Glutamatergic neuron (in vitro differentiated cells): ENCODE results near the gene HACD2. TPM values are rescaled to one million over a fixed set of nuclear protein-coding genes. Genes with fewer than 3 reads are reported as not detected.
"Not testable (repeated sequence)": the region's sequence is repeated elsewhere in the genome, so short reads cannot be mapped to it uniquely, and the experiment has no call there.

Experiments
- DNase-seq: peaks from one replicate; pipeline ENCODE4 v3.0.0; 2022
- H3K27ac Mint-ChIP-seq: one replicate; pipeline ENCODE4 v1.8.0; 2020; ENCODE audit warnings: mild to moderate bottlenecking, mixed read lengths, inconsistent platforms; ENCODE audit not compliant: unreplicated experiment
- H3K27me3 Mint-ChIP-seq: one replicate; pipeline ENCODE4 v1.8.0; 2020; ENCODE audit warnings: mild to moderate bottlenecking, moderate library complexity, mixed read lengths, inconsistent platforms; ENCODE audit not compliant: unreplicated experiment
- H3K36me3 Mint-ChIP-seq: one replicate; pipeline ENCODE4 v1.8.0; 2020; ENCODE audit warnings: mild to moderate bottlenecking, mixed read lengths, inconsistent platforms; ENCODE audit not compliant: unreplicated experiment
- H3K4me1 Mint-ChIP-seq: one replicate; pipeline ENCODE4 v1.8.0; 2020; ENCODE audit warnings: mild to moderate bottlenecking, low read depth, mixed read lengths, inconsistent platforms; ENCODE audit not compliant: unreplicated experiment
- H3K4me3 Mint-ChIP-seq: one replicate; pipeline ENCODE4 v1.8.0; 2020; ENCODE audit warnings: mild to moderate bottlenecking, mixed read lengths, inconsistent platforms; ENCODE audit not compliant: unreplicated experiment
- H3K9me3 Mint-ChIP-seq: one replicate; pipeline ENCODE4 v1.8.0; 2020; ENCODE audit warnings: mild to moderate bottlenecking, moderate library complexity, mixed read lengths, inconsistent platforms; ENCODE audit not compliant: unreplicated experiment
- CTCF ChIP-seq: fragments of 200-600 bp; sonication (generic); IDR thresholded peaks from one replicate; pipeline ENCODE4 v1.5.0; 2021; ENCODE audit not compliant: partially characterized antibody, unreplicated experiment
- total RNA-seq: library from RNA; stranded (reverse); fragmentation: NEBNext Ultra II Directional; extraction: Animal tissue kit (Norgen Biotek cat#: 25700); gene quantifications from one replicate; pipeline ENCODE4 v1.2.1, GENCODE V29; 2021; ENCODE audit not compliant: unreplicated experiment

The HACD2 gene
- total RNA-seq, 1 donor from 2014 or later, result 6.9 TPM

- Mint-ChIP-seq H3K4me1 (peaks cover 12% of the 10 kb centered on the region), H3K9me3 (peaks cover 4% of the 10 kb centered on the region), H3K27ac (no peak overlapping the region), H3K4me3 (no peak overlapping the region), H3K36me3 (no peaks in the 10 kb centered on the region), H3K27me3 (peaks cover 2% of the 10 kb centered on the region)
- no peak for DNase-seq
- TF ChIP-seq CTCF, result no peak
Observed at GRCh38 chr3:123605789-123606234, 21.0 kb upstream of the HACD2 start.

- H3K4me3 Mint-ChIP-seq, H3K4me1 Mint-ChIP-seq: not testable (repeated sequence)
Observed at GRCh38 chr3:123603153-123603552, 18.3 kb upstream of the HACD2 start.

GRCh38 chr3:123602325-123602724, 17.5 kb upstream of the HACD2 start:
- H3K9me3 Mint-ChIP-seq, result no peaks in the 10 kb centered on the region
- H3K27me3 Mint-ChIP-seq, result peaks cover 2% of the 10 kb centered on the region
- H3K4me3 Mint-ChIP-seq, result no peak overlapping the region
- no peak for DNase-seq
- H3K36me3 Mint-ChIP-seq, result no peaks in the 10 kb centered on the region
- no peak for TF ChIP-seq CTCF
- H3K4me1 Mint-ChIP-seq, result no peaks in the 10 kb centered on the region
- H3K27ac Mint-ChIP-seq, result no peak overlapping the region

More at GRCh38 chr3:123603153-123603552, 18.3 kb upstream of the HACD2 start:
- not testable (repeated sequence) for DNase-seq, H3K27me3 Mint-ChIP-seq, H3K9me3 Mint-ChIP-seq, H3K27ac Mint-ChIP-seq, H3K36me3 Mint-ChIP-seq

GRCh38 chr3:123600863-123601262, 16.0 kb upstream of the HACD2 start:
- not testable (repeated sequence) for DNase-seq, H3K9me3 Mint-ChIP-seq, H3K27ac Mint-ChIP-seq, H3K27me3 Mint-ChIP-seq, H3K4me1 Mint-ChIP-seq, H3K36me3 Mint-ChIP-seq, H3K4me3 Mint-ChIP-seq

GRCh38 chr3:123597561-123597960, 12.7 kb upstream of the HACD2 start:
- H3K9me3 Mint-ChIP-seq, result no peaks in the 10 kb centered on the region
- no peak for TF ChIP-seq CTCF

GRCh38 chr3:123595396-123596180, 10.7 kb upstream of the HACD2 start:
- no peak for DNase-seq
- Mint-ChIP-seq H3K4me3 (no peak overlapping the region), H3K27me3 (peaks cover 2% of the 10 kb centered on the region), H3K27ac (no peak overlapping the region), H3K36me3 (peaks cover 20% of the 10 kb centered on the region), H3K4me1 (peaks cover 5% of the 10 kb centered on the region), H3K9me3 (peaks cover 3% of the 10 kb centered on the region)
- no peak for TF ChIP-seq CTCF

More at GRCh38 chr3:123597561-123597960, 12.7 kb upstream of the HACD2 start:
- peaks cover 5% of the 10 kb centered on the region for H3K4me1 Mint-ChIP-seq
- H3K27ac Mint-ChIP-seq, result no peak overlapping the region
- no peak overlapping the region for H3K4me3 Mint-ChIP-seq
- DNase-seq, result no peak
- peaks cover 2% of the 10 kb centered on the region for H3K27me3 Mint-ChIP-seq
- peaks cover 4% of the 10 kb centered on the region for H3K36me3 Mint-ChIP-seq
